ENCODE results near the gene RNU6-7. TPM values are rescaled to one million over a fixed set of nuclear protein-coding genes. Genes with fewer than 3 reads are reported as not detected.

The RNU6-7 gene
- not detected for polyA plus RNA-seq (ENCODE audit: insufficient read length in 4 of 4)

- DNase-seq (ENCODE audit: low read depth in 4 of 4, low spot score in 2 of 4) = peak; percentile 58 to 96 (median 72)
These were observed at the start of gene RNU6-7 for GRCh38 chr14:32201816-32202490. Gene RNU6-7, plus strand, starts transcription at chr14:32202045.

GRCh38 chr14:32166029-32166428 is 35.8 kb upstream of the RNU6-7 start:
- no peak for DNase-seq (ENCODE audit: low read depth in 4 of 4, low spot score in 2 of 4)

- DNase-seq (ENCODE audit: low read depth in 4 of 4, low spot score in 2 of 4) = no peak
These were observed 34.9 kb upstream of the RNU6-7 start for GRCh38 chr14:32166924-32167323.

- no peak for DNase-seq (ENCODE audit: low read depth in 4 of 4, low spot score in 2 of 4)
These were observed 33.9 kb upstream of the RNU6-7 start for GRCh38 chr14:32167907-32168306.

GRCh38 chr14:32169191-32169590 is 32.7 kb upstream of the RNU6-7 start:
- DNase-seq (ENCODE audit: low read depth in 4 of 4, low spot score in 2 of 4) = no peak

GRCh38 chr14:32171469-32171868 is 30.4 kb upstream of the RNU6-7 start:
- no peak for DNase-seq (ENCODE audit: low read depth in 4 of 4, low spot score in 2 of 4)

GRCh38 chr14:32183151-32184058 is 18.4 kb upstream of the RNU6-7 start:
- no peak for DNase-seq (ENCODE audit: low read depth in 4 of 4, low spot score in 2 of 4)

GRCh38 chr14:32185097-32185496 is 16.7 kb upstream of the RNU6-7 start:
- no peak for DNase-seq (ENCODE audit: low read depth in 4 of 4, low spot score in 2 of 4)

- no peak for DNase-seq (ENCODE audit: low read depth in 4 of 4, low spot score in 2 of 4)
These were observed 15.6 kb upstream of the RNU6-7 start for GRCh38 chr14:32186248-32186647.

GRCh38 chr14:32189811-32190210 is 12.0 kb upstream of the RNU6-7 start:
- no peak for DNase-seq (ENCODE audit: low read depth in 4 of 4, low spot score in 2 of 4)

- DNase-seq (ENCODE audit: low read depth in 4 of 4, low spot score in 2 of 4) = no peak
These were observed 11.2 kb upstream of the RNU6-7 start for GRCh38 chr14:32190673-32191072.

- DNase-seq (ENCODE audit: low read depth in 4 of 4, low spot score in 2 of 4) = no peak
These were observed 9.0 kb upstream of the RNU6-7 start for GRCh38 chr14:32192712-32193373.

- DNase-seq (ENCODE audit: low read depth in 4 of 4, low spot score in 2 of 4) = no peak
These were observed 8.3 kb upstream of the RNU6-7 start for GRCh38 chr14:32193532-32193931.

GRCh38 chr14:32195636-32196035 is 6.2 kb upstream of the RNU6-7 start:
- DNase-seq (ENCODE audit: low read depth in 4 of 4, low spot score in 2 of 4) = no peak

GRCh38 chr14:32197919-32198318 is 3.9 kb upstream of the RNU6-7 start:
- DNase-seq (ENCODE audit: low read depth in 4 of 4, low spot score in 2 of 4) = no peak

- no peak for DNase-seq (ENCODE audit: low read depth in 4 of 4, low spot score in 2 of 4)
These were observed 1.3 kb upstream of the RNU6-7 start for GRCh38 chr14:32200368-32201192.

GRCh38 chr14:32201193-32201815 is 541 bp upstream of the RNU6-7 start:
- DNase-seq (ENCODE audit: low read depth in 4 of 4, low spot score in 2 of 4) = peak; percentile 63 to 87 (median 80)

- DNase-seq (ENCODE audit: low read depth in 4 of 4, low spot score in 2 of 4) = peak in 2 of 4 donors; percentile 56 to 77
These were observed 699 bp downstream of the RNU6-7 start for GRCh38 chr14:32202491-32202997.

GRCh38 chr14:32202998-32203882 is 1.4 kb downstream of the RNU6-7 start, which contains the start of gene RNU6-8:
Gene RNU6-8, minus strand, starts transcription at chr14:32203269.
- DNase-seq (ENCODE audit: low read depth in 4 of 4, low spot score in 2 of 4) = peak; percentile 82 to 97 (median 84)
